ENCODE results near the gene TTYH1. TPM values are rescaled to one million over a fixed set of nuclear protein-coding genes. Genes with fewer than 3 reads are reported as not detected.
"Not testable (repeated sequence)": the region's sequence is repeated elsewhere in the genome, so short reads cannot be mapped to it uniquely, and the experiment has no call there.

The TTYH1 gene
- total and polyA plus RNA-seq, 2 donors (not counting 3 experiments of a cell fraction or from before 2014, with no cell fraction given): not detected

GRCh38 chr19:54373781-54374631, 41.3 kb upstream of the TTYH1 start:
- Histone ChIP-seq H3K4me2 (ENCODE audit: insufficient read depth, low read length) (no peak overlapping the region), H3K27me3 (ENCODE audit: control insufficient read depth in 2 of 2, insufficient read depth in 2 of 2, low read length in 2 of 2) (no peaks in the 10 kb centered on the region), H4K20me1 (replicated peaks; ENCODE audit: control insufficient read depth, extremely low read depth, insufficient read depth, low read length) (no peaks in the 10 kb centered on the region), H3K36me3 (ENCODE audit: control insufficient read depth in 2 of 2, extremely low read depth in 1 of 2, insufficient read depth in 2 of 2, low read length in 2 of 2) (no peaks in the 10 kb centered on the region), H3K4me1 (ENCODE audit: control insufficient read depth, extremely low read depth, insufficient read depth, low read length) (no peaks in the 10 kb centered on the region), H3K79me2 (ENCODE audit: control insufficient read depth, insufficient read depth, low read length) (no peaks in the 10 kb centered on the region), H3K9me3 (replicated peaks; ENCODE audit: control insufficient read depth, insufficient read depth, low read length) (no peaks in the 10 kb centered on the region), H3K4me3 (replicated peaks in 1 of 3; ENCODE audit: insufficient read depth in 1 of 3, low read depth in 1 of 3, low read length in 3 of 3) (no peak overlapping the region), H3K9me1 (replicated peaks; ENCODE audit: control insufficient read depth, extremely low read depth, insufficient read depth, low read length) (no peaks in the 10 kb centered on the region), H3K27ac (ENCODE audit: insufficient read depth, low read depth, low read length) (no peak overlapping the region), H3K9ac (replicated peaks; ENCODE audit: extremely low read depth, insufficient read depth, low read length) (no peak overlapping the region), H2AFZ (ENCODE audit: low read depth, low read length) (no peak overlapping the region)
- ChIA-PET POLR2A (no interaction called here), CTCF (no interaction called here)
- no peak for FAIRE-seq
- intact Hi-C loops (cut with micrococcal nuclease) (no loop called here), dilution Hi-C loops (cut with MboI; ENCODE audit: extremely low pct_ligation_motif_present, low sequenced_read_pairs) (no loop called here)
- no peak for DNase-seq (ENCODE audit: low read depth, low spot score)
- BruUV-seq (replicated peaks): no TSS peak
- TF ChIP-seq FOS (IDR thresholded peaks at IDR 0.05; ENCODE audit: borderline replicate concordance, insufficient read depth, low read length): no peak
- no peak for TF ChIP-seq EZH2 (IDR thresholded peaks at IDR 0.05; ENCODE audit: borderline replicate concordance, low read depth, low read length, severe bottlenecking)
- TF ChIP-seq MAX (IDR thresholded peaks at IDR 0.05; ENCODE audit: insufficient read depth, insufficient read length): no peak
- no peak for TF ChIP-seq MYC (IDR thresholded peaks at IDR 0.05; ENCODE audit: low read depth, low read length)
- TF ChIP-seq, protein P1, sequence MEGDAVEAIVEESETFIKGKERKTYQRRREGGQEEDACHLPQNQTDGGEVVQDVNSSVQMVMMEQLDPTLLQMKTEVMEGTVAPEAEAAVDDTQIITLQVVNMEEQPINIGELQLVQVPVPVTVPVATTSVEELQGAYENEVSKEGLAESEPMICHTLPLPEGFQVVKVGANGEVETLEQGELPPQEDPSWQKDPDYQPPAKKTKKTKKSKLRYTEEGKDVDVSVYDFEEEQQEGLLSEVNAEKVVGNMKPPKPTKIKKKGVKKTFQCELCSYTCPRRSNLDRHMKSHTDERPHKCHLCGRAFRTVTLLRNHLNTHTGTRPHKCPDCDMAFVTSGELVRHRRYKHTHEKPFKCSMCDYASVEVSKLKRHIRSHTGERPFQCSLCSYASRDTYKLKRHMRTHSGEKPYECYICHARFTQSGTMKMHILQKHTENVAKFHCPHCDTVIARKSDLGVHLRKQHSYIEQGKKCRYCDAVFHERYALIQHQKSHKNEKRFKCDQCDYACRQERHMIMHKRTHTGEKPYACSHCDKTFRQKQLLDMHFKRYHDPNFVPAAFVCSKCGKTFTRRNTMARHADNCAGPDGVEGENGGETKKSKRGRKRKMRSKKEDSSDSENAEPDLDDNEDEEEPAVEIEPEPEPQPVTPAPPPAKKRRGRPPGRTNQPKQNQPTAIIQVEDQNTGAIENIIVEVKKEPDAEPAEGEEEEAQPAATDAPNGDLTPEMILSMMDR (IDR thresholded peaks at IDR 0.05; ENCODE audit: extremely low read depth in 1 of 2, insufficient read depth in 1 of 2, low read depth in 1 of 2, low read length in 2 of 2): no peak
- TF ChIP-seq GATA2 (IDR thresholded peaks at IDR 0.05; ENCODE audit: insufficient read depth, insufficient read length, low read depth, low read length): no peak
- TF ChIP-seq POLR2AphosphoS5 (IDR thresholded peaks at IDR 0.05; ENCODE audit: insufficient read depth, low read depth, low read length): no peak
- no peak for TF ChIP-seq POLR2A (IDR thresholded peaks at IDR 0.05; ENCODE audit: low read depth, low read length)
- no peak for TF ChIP-seq JUN (IDR thresholded peaks at IDR 0.05; ENCODE audit: borderline replicate concordance, insufficient read depth, insufficient read length, low read depth)

GRCh38 chr19:54375181-54375938, 39.9 kb upstream of the TTYH1 start:
- CTCF ChIA-PET: interaction anchor here (0.6 to 2.0 kb wide), 2 partner anchors 16 to 55 kb away, joined by 3 to 8 read pairs; no protein-coding TSS in a partner anchor
- BruUV-seq (replicated peaks): not testable (repeated sequence)

More at GRCh38 chr19:54375181-54375938, 39.9 kb upstream of the TTYH1 start:
- H3K4me2 ChIP-seq (ENCODE audit: insufficient read depth, low read length); H3K36me3 ChIP-seq (ENCODE audit: control insufficient read depth in 2 of 2, extremely low read depth in 1 of 2, insufficient read depth in 2 of 2, low read length in 2 of 2); H4K20me1 ChIP-seq (replicated peaks; ENCODE audit: control insufficient read depth, extremely low read depth, insufficient read depth, low read length); H3K9ac ChIP-seq (replicated peaks; ENCODE audit: extremely low read depth, insufficient read depth, low read length); H3K4me3 ChIP-seq (replicated peaks in 1 of 3; ENCODE audit: insufficient read depth in 1 of 3, low read depth in 1 of 3, low read length in 3 of 3); H3K27me3 ChIP-seq (ENCODE audit: control insufficient read depth in 2 of 2, insufficient read depth in 2 of 2, low read length in 2 of 2); H3K4me1 ChIP-seq (ENCODE audit: control insufficient read depth, extremely low read depth, insufficient read depth, low read length); POLR2A ChIA-PET; dilution Hi-C loops (cut with MboI; ENCODE audit: extremely low pct_ligation_motif_present, low sequenced_read_pairs); FAIRE-seq; H3K9me3 ChIP-seq (replicated peaks; ENCODE audit: control insufficient read depth, insufficient read depth, low read length); H3K79me2 ChIP-seq (ENCODE audit: control insufficient read depth, insufficient read depth, low read length); H2AFZ ChIP-seq (ENCODE audit: low read depth, low read length); H3K9me1 ChIP-seq (replicated peaks; ENCODE audit: control insufficient read depth, extremely low read depth, insufficient read depth, low read length); DNase-seq (ENCODE audit: low read depth, low spot score); H3K27ac ChIP-seq (ENCODE audit: insufficient read depth, low read depth, low read length); intact Hi-C loops (cut with micrococcal nuclease): not testable (repeated sequence)
